Activated CD8-positive, alpha-beta T cell treated with anti-CD3 and anti-CD28 coated beads for 36 hours (primary cell): ENCODE data around the gene MLLT10. TPM values are rescaled to one million over a fixed set of nuclear protein-coding genes. Genes with fewer than 3 reads are reported as not detected.
A peak's percentile ranks its signal among the peaks of the same experiment; 100 is the strongest.

Experiments used
- ATAC-seq: fragments of 200-7000 bp; cut with Tn5 transposase; one replicate; pipeline ENCODE4 v1.10.0; 2021; ENCODE audit warnings: mild to moderate bottlenecking, moderate library complexity
- CTCF ChIA-PET: fragments of 350-600 bp; sonication (Branson Sonifier 250); formaldehyde crosslinking; loops from one replicate; lab custom pipeline; 2021; ENCODE audit warnings: antibody characterized with exemption; lab: Charles Lee
- POLR2A ChIA-PET: fragments of 350-600 bp; sonication (Branson Sonifier 250); formaldehyde crosslinking; loops from one replicate; lab custom pipeline; 2021; ENCODE audit warnings: antibody characterized with exemption; lab: Charles Lee
- DNase-seq: peaks from one replicate; pipeline ENCODE4 v3.0.0-alpha.2; 2020
- H3K27ac Mint-ChIP-seq: one replicate; pipeline ENCODE4 v1.8.0; 2021; ENCODE audit warnings: mild to moderate bottlenecking, mixed read lengths
- H3K27me3 Mint-ChIP-seq: one replicate; pipeline ENCODE4 v1.8.0; 2021; ENCODE audit warnings: mixed read lengths
- H3K36me3 Mint-ChIP-seq: one replicate; pipeline ENCODE4 v1.8.0; 2021; ENCODE audit warnings: low read depth, mixed read lengths
- H3K4me1 Mint-ChIP-seq: one replicate; pipeline ENCODE4 v1.8.0; 2021; ENCODE audit warnings: low read depth, mixed read lengths
- H3K4me3 Mint-ChIP-seq: one replicate; pipeline ENCODE4 v1.8.0; 2021; ENCODE audit warnings: mild to moderate bottlenecking, moderate library complexity, mixed read lengths
- H3K9me3 Mint-ChIP-seq: one replicate; pipeline ENCODE4 v1.8.0; 2021; ENCODE audit warnings: mixed read lengths
- CTCF ChIP-seq: fragments of 200-600 bp; IDR thresholded peaks from one replicate; pipeline ENCODE4 v1.8.0; 2022; ENCODE audit warnings: antibody characterized with exemption, mild to moderate bottlenecking
- intact Hi-C: fragments of 100-400 bp; cut with micrococcal nuclease; formaldehyde crosslinking; loops from one replicate; pipeline ENCODE4 v1.10.0; 2022
- total RNA-seq, 2 experiments: library from RNA; stranded (reverse); gene quantifications; one replicate each; pipeline ENCODE4 v1.2.3, GENCODE V29; 2021

The MLLT10 gene
- total RNA-seq, 2 experiments from 2014 or later = 33.9 to 36.4 TPM

- H3K27me3 Mint-ChIP-seq = peaks cover 54% of the 10 kb centered on the region
- no peak for DNase-seq
- ChIA-PET CTCF (no interaction called here), POLR2A (no interaction called here)
- TF ChIP-seq CTCF = no peak
- no peak overlapping the region for H3K4me3 Mint-ChIP-seq
- intact Hi-C loops = no loop called here
- no peak overlapping the region for H3K27ac Mint-ChIP-seq
- H3K36me3 Mint-ChIP-seq = no peaks in the 10 kb centered on the region
- no peak for ATAC-seq
- peaks cover 40% of the 10 kb centered on the region for H3K4me1 Mint-ChIP-seq
- no peaks in the 10 kb centered on the region for H3K9me3 Mint-ChIP-seq
Measured at GRCh38 chr10:21524131-21524525, 9.9 kb upstream of the MLLT10 start.

DNA sequence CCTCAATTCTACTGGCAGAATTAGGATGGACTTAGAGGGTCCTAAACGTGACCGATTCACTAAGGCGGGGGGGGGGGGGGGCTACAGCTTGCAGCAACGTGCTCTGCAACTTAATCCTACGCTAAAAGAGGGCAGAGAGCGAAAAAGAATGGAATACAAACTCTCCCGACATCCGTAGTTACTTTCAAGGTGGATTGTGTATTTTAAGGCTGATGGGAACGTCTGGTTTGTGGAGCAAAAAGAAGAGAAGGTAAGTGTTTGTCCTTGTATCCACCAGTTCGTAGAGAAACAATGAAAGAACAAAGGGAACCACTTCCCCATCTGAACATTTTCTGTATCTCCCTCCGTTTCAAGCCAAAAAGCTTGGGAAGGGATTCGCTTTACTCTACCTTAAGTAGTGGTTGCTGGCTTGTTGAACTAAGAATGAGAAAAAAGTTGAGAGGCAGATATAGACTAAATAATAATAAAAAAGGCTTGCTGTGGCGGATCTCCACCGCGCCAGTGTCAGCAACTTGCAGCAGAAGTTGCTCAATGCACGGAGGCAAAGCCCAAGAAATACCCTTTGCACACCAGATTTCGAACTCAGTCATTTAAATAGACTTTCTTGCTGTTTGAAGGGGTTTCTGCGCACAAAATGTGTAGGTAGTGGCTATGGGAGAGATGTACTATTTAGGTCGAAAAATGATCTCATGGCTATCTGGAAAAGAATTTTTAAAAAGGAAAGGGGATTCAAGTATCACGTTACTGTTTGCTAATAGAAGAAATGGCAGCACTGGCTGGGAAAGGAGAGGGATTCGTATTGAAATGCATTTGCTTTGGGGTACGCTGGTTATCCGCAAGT, 9.3 kb upstream of the MLLT10 start:
- Mint-ChIP-seq H3K27me3 (peaks cover 48% of the 10 kb centered on the region), H3K36me3 (no peaks in the 10 kb centered on the region), H3K4me3 (peak overlapping the region; percentile 80)

DNA sequence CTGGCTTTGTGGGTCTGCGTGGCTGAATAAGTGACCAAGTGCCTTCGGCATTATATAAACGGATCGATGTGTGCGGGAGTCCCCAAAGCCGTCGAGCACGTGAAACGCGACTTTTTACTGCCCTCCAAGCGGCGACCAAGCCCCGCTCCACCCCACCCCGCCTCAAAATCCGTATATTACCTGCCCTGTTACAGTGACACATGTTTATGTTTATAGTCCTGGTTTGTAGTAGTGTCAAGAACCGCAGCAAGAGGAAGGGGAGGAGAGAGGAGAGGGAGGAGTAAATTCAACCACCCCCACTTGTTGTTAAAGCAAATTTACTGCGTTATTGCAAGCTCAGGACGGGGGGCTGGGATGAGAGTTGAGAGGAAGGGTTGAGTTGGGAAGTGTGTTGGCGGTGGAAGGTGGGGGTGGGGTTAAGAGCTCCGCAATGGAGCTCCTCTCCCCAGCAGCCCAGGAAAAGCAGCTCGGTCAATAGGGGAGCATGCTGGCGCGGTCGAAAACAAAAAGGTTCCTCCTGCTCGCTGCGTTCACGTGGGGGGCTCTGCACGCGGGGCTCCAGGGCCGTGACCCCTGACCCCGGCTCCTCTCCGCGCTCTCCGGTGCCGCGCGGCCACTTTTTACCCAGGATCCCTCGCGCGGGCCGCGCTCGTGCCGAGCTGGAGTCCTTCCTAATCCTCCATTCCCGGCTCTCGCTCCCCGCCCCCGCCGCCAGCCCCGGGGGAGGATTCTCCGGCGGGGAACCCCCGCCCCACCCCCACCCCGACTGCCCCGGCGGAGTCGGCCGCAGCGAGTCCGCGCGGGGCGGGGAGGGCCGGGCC, 8.5 kb upstream of the MLLT10 start, which contains the start of gene SKIDA1:
Gene SKIDA1, minus strand, starts transcription at position 316 of the 821 bp plus-strand sequence. CDS start 7,860 bp downstream, outside the sequence.
- H3K4me3 Mint-ChIP-seq = peak within 1 kb of the TSS; percentile 80
- H3K9me3 Mint-ChIP-seq = no peaks in the 10 kb centered on the region
- intact Hi-C loops = no loop called here
- peaks cover 26% of the 10 kb centered on the region for H3K4me1 Mint-ChIP-seq
- ATAC-seq (peak; percentile 70), DNase-seq (peak; percentile 65)
- ChIA-PET CTCF (interaction anchor here (4.0 kb wide), 1 partner anchor 29 kb away, joined by 20 read pairs; no protein-coding TSS in a partner anchor), POLR2A (interaction anchor here (0.7 to 1.5 kb wide), 4 partner anchors 10 to 29 kb away, joined by 3 to 4 read pairs (median 4); no protein-coding TSS in a partner anchor)
- H3K27ac Mint-ChIP-seq = peak within 1 kb of the TSS; percentile 94
- no peaks in the 10 kb centered on the region for H3K36me3 Mint-ChIP-seq
- TF ChIP-seq CTCF = no peak
- peaks cover 41% of the 10 kb centered on the region for H3K27me3 Mint-ChIP-seq

More for the DNA sequence above, 9.3 kb upstream of the MLLT10 start:
- H3K4me1 Mint-ChIP-seq = peaks cover 34% of the 10 kb centered on the region
- intact Hi-C loops = no loop called here
- CTCF ChIA-PET = interaction anchor here (4.0 kb wide), 1 partner anchor 28 kb away, joined by 20 read pairs; no protein-coding TSS in a partner anchor
- H3K9me3 Mint-ChIP-seq = no peaks in the 10 kb centered on the region
- POLR2A ChIA-PET = interaction anchor here (0.9 kb wide), 1 partner anchor 26 kb away, joined by 3 read pairs; no protein-coding TSS in a partner anchor
- TF ChIP-seq CTCF = no peak
- peak overlapping the region; percentile 43 for H3K27ac Mint-ChIP-seq
- ATAC-seq (no peak), DNase-seq (peak; percentile 16)

- Mint-ChIP-seq H3K9me3 (no peaks in the 10 kb centered on the region), H3K4me1 (peaks cover 28% of the 10 kb centered on the region), H3K36me3 (no peaks in the 10 kb centered on the region), H3K27ac (peak overlapping the region; percentile 94), H3K4me3 (peak overlapping the region; percentile 80), H3K27me3 (peaks cover 35% of the 10 kb centered on the region)
- DNase-seq (peak; percentile 70), ATAC-seq (peak; percentile 58)
- POLR2A ChIA-PET = interaction anchor here (0.7 to 1.5 kb wide), 4 partner anchors 8 to 30 kb away, joined by 3 to 4 read pairs (median 4); no protein-coding TSS in a partner anchor
- CTCF ChIA-PET = interaction anchor here (1.3 to 4.0 kb wide), 2 partner anchors 8 to 30 kb away, joined by 6 to 20 read pairs; no protein-coding TSS in a partner anchor
- intact Hi-C loops = no loop called here
- no peak for TF ChIP-seq CTCF
Measured at GRCh38 chr10:21526188-21526859, 7.7 kb upstream of the MLLT10 start.
